Endodermal cell (in vitro differentiated cells): Measurements from ENCODE around the gene SHOC2. TPM values are rescaled to one million over a fixed set of nuclear protein-coding genes. Genes with fewer than 3 reads are reported as not detected.

Experiments
- DNase-seq: peaks from one replicate; pipeline ENCODE4 v3.0.0-alpha.2; 2017
- H3K27ac ChIP-seq: 2 replicates; pipeline ENCODE4 v1.5.1; 2013; ENCODE audit warnings: mild to moderate bottlenecking, low read depth, low read length, moderate library complexity
- H3K27me3 ChIP-seq: 2 replicates; pipeline ENCODE4 v1.6.1; 2013; ENCODE audit warnings: mild to moderate bottlenecking, low read length, moderate library complexity; ENCODE audit not compliant: insufficient read depth, control insufficient read depth, poor library complexity, severe bottlenecking
- H3K36me3 ChIP-seq: 2 replicates; pipeline ENCODE4 v1.7.0; 2013; ENCODE audit warnings: mild to moderate bottlenecking, low read length, moderate library complexity; ENCODE audit not compliant: control insufficient read depth, insufficient read depth
- H3K4me1 ChIP-seq: one replicate; pipeline ENCODE4 v1.7.0; 2013; ENCODE audit warnings: low read length; ENCODE audit not compliant: control insufficient read depth, insufficient read depth
- H3K4me3 ChIP-seq: 2 replicates; pipeline ENCODE4 v1.5.1; 2013; ENCODE audit warnings: mild to moderate bottlenecking, low read length, moderate library complexity
- H3K9ac ChIP-seq: 2 replicates; pipeline ENCODE4 v1.6.1; 2013; ENCODE audit warnings: mild to moderate bottlenecking, low read length, moderate library complexity; ENCODE audit not compliant: poor library complexity, severe bottlenecking; ENCODE audit errors: extremely low read depth
- H3K9me3 ChIP-seq: 2 replicates; pipeline ENCODE4 v1.6.1; 2013; ENCODE audit warnings: mild to moderate bottlenecking, low read length, moderate library complexity; ENCODE audit not compliant: control insufficient read depth
- H3K27ac Mint-ChIP-seq: 2 replicates; pipeline ENCODE4 v1.8.0; 2020; ENCODE audit warnings: mixed read lengths
- H3K27me3 Mint-ChIP-seq: 2 replicates; pipeline ENCODE4 v1.8.0; 2021; ENCODE audit warnings: mild to moderate bottlenecking, mixed read lengths; ENCODE audit not compliant: insufficient read depth
- H3K36me3 Mint-ChIP-seq: 2 replicates; pipeline ENCODE4 v1.8.0; 2020; ENCODE audit warnings: low read depth, mixed read lengths
- H3K4me1 Mint-ChIP-seq: 2 replicates; pipeline ENCODE4 v1.8.0; 2020; ENCODE audit warnings: mixed read lengths
- H3K4me3 Mint-ChIP-seq: 2 replicates; pipeline ENCODE4 v1.8.0; 2020; ENCODE audit warnings: mild to moderate bottlenecking, moderate library complexity, mixed read lengths
- H3K9me3 Mint-ChIP-seq: 2 replicates; pipeline ENCODE4 v1.8.0; 2020; ENCODE audit warnings: mild to moderate bottlenecking, mixed read lengths
- WGBS, 2 experiments: methylation state at CpG; one replicate each; pipeline versions ENCODE4 v1.1.5 to v1.1.7; 2013; ENCODE audit warnings: missing lambda C conversion rate in 2 of 2, mixed read lengths in 1 of 2; ENCODE audit not compliant: insufficient coverage in 1 of 2, insufficient read length in 1 of 2; 5-methylcytosine and 5-hydroxymethylcytosine counted together
- total RNA-seq, 2 donors: library from RNA; stranded (reverse); fragmentation: NEBNext Ultra II Directional in 1 of 2; extraction: Animal tissue kit (Norgen Biotek cat#: 25700) in 1 of 2; gene quantifications; 2 replicates in 1 of 2; 3 replicates in 1 of 2; pipeline ENCODE4 v1.2.1, GENCODE V29; 2021
- TF ChIP-seq, protein P1 (sequence below): fragments of 200-600 bp; sonication (generic); conservative IDR thresholded peaks from 2 replicates; pipeline ENCODE4 v1.5.0; 2021; ENCODE audit warnings: antibody characterized with exemption, mild to moderate bottlenecking

SHOC2 gene
- total RNA-seq, 2 donors from 2014 or later, result 38.4 to 49.6 TPM

- H3K36me3 ChIP-seq, result peaks cover 19% of the 10 kb centered on the region
- no peaks in the 10 kb centered on the region for H3K4me1 ChIP-seq
- Mint-ChIP-seq H3K4me3 (no peak overlapping the region), H3K9me3 (no peaks in the 10 kb centered on the region), H3K4me1 (peaks cover under 1% of the 10 kb centered on the region), H3K27me3 (no peaks in the 10 kb centered on the region), H3K27ac (no peak overlapping the region), H3K36me3 (no peaks in the 10 kb centered on the region)
- 80% methylated on average over 2 of the region's 3 CpGs; no CpG with 5 or more reads in 1 of the 2 experiments for WGBS, 2 experiments
- no peak overlapping the region for H3K27ac ChIP-seq
- TF ChIP-seq, protein P1, sequence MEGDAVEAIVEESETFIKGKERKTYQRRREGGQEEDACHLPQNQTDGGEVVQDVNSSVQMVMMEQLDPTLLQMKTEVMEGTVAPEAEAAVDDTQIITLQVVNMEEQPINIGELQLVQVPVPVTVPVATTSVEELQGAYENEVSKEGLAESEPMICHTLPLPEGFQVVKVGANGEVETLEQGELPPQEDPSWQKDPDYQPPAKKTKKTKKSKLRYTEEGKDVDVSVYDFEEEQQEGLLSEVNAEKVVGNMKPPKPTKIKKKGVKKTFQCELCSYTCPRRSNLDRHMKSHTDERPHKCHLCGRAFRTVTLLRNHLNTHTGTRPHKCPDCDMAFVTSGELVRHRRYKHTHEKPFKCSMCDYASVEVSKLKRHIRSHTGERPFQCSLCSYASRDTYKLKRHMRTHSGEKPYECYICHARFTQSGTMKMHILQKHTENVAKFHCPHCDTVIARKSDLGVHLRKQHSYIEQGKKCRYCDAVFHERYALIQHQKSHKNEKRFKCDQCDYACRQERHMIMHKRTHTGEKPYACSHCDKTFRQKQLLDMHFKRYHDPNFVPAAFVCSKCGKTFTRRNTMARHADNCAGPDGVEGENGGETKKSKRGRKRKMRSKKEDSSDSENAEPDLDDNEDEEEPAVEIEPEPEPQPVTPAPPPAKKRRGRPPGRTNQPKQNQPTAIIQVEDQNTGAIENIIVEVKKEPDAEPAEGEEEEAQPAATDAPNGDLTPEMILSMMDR, result no peak
- H3K27me3 ChIP-seq, result no peaks in the 10 kb centered on the region
- no peak for DNase-seq
- H3K4me3 ChIP-seq, result no peak overlapping the region
- no peak overlapping the region for H3K9ac ChIP-seq
- no peaks in the 10 kb centered on the region for H3K9me3 ChIP-seq
These were observed 47.7 kb downstream of the SHOC2 start for GRCh38 chr10:110967009-110967630.

- no peak overlapping the region for H3K9ac ChIP-seq
- no peak overlapping the region for H3K27ac ChIP-seq
- peaks cover 1% of the 10 kb centered on the region for H3K4me1 Mint-ChIP-seq
- H3K4me1 ChIP-seq, result no peaks in the 10 kb centered on the region
- H3K9me3 ChIP-seq, result no peaks in the 10 kb centered on the region
- TF ChIP-seq, protein P1, result no peak
- H3K9me3 Mint-ChIP-seq, result no peaks in the 10 kb centered on the region
- no CpG with 5 or more reads among the region's 1 CpG for WGBS, 2 experiments
- no peak overlapping the region for H3K4me3 ChIP-seq
- H3K36me3 Mint-ChIP-seq, result no peaks in the 10 kb centered on the region
- no peaks in the 10 kb centered on the region for H3K27me3 ChIP-seq
- H3K27ac Mint-ChIP-seq, result no peak overlapping the region
- no peaks in the 10 kb centered on the region for H3K27me3 Mint-ChIP-seq
- no peak overlapping the region for H3K4me3 Mint-ChIP-seq
- H3K36me3 ChIP-seq, result peaks cover 19% of the 10 kb centered on the region
- no peak for DNase-seq
These were observed 48.2 kb downstream of the SHOC2 start for GRCh38 chr10:110967645-110968044.

DNA sequence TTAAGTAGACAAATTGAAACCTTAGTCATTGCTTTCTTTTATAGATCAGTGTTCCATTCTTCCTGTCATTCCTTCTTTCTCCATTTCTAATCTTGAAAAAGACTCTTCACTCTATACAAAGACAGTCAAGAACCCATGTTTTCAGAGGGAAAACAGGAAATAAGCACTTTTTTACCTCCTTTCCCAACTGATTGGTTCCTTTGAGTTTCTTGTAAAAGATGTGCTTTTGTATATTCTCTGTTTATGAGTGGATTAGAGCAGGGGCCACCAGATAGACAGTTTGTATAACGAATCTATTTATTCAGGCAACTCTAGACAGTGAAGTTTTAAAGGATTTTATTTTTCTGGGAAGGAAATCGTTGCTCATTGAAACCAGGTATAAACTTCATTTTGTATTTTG lies 49.8 kb downstream of the SHOC2 start:
- 78 to 85% methylated on average over 2 of the region's 2 CpGs for WGBS, 2 experiments
- Histone ChIP-seq H3K27ac (no peak overlapping the region), H3K9me3 (no peaks in the 10 kb centered on the region), H3K36me3 (peaks cover 17% of the 10 kb centered on the region), H3K9ac (no peak overlapping the region), H3K27me3 (no peaks in the 10 kb centered on the region), H3K4me3 (no peak overlapping the region), H3K4me1 (no peaks in the 10 kb centered on the region)
- no peaks in the 10 kb centered on the region for H3K9me3 Mint-ChIP-seq
- no peaks in the 10 kb centered on the region for H3K27me3 Mint-ChIP-seq
- peaks cover 1% of the 10 kb centered on the region for H3K4me1 Mint-ChIP-seq
- H3K4me3 Mint-ChIP-seq, result no peak overlapping the region
- TF ChIP-seq, protein P1, result no peak
- DNase-seq, result no peak
- H3K36me3 Mint-ChIP-seq, result no peaks in the 10 kb centered on the region
- no peak overlapping the region for H3K27ac Mint-ChIP-seq
